Gastrocnemius medialis (tissue), 4 donors: ENCODE results near the gene CXorf58.

Source experiments
- CTCF ChIP-seq, 5 experiments: fragments of 450-650 bp in 3 of 5; fragments of 200-600 bp in 2 of 5; sonication (generic) in 2 of 5; IDR thresholded peaks in 4 of 5; conservative IDR thresholded peaks in 1 of 5; 1 replicate in 4 of 5; 2 replicates in 1 of 5; pipeline ENCODE4 v1.5.1; 2016 to 2019; ENCODE audit warnings: antibody characterized with exemption in 5 of 5, mild to moderate bottlenecking in 3 of 5, moderate library complexity in 3 of 5
- POLR2A ChIP-seq, 2 donors: fragments of 450-650 bp; IDR thresholded peaks; one replicate each; pipeline ENCODE4 v1.6.1; 2017; ENCODE audit warnings: antibody characterized with exemption in 2 of 2, mild to moderate bottlenecking in 2 of 2, moderate library complexity in 2 of 2

GRCh38 chrX:23945206-23945605 lies 37.4 kb downstream of the CXorf58 start:
- TF ChIP-seq POLR2A (IDR thresholded peaks at IDR 0.05) (no peak), CTCF (IDR thresholded peaks at IDR 0.05 in 4 of 5, conservative IDR thresholded peaks at IDR 0.05 in 1 of 5) (no peak)
